ENCODE results near the gene NBPF11.
"Not testable (repeated sequence)": the region's sequence is repeated elsewhere in the genome, so short reads cannot be mapped to it uniquely, and the experiment has no call there.

NBPF11 gene, protein sequence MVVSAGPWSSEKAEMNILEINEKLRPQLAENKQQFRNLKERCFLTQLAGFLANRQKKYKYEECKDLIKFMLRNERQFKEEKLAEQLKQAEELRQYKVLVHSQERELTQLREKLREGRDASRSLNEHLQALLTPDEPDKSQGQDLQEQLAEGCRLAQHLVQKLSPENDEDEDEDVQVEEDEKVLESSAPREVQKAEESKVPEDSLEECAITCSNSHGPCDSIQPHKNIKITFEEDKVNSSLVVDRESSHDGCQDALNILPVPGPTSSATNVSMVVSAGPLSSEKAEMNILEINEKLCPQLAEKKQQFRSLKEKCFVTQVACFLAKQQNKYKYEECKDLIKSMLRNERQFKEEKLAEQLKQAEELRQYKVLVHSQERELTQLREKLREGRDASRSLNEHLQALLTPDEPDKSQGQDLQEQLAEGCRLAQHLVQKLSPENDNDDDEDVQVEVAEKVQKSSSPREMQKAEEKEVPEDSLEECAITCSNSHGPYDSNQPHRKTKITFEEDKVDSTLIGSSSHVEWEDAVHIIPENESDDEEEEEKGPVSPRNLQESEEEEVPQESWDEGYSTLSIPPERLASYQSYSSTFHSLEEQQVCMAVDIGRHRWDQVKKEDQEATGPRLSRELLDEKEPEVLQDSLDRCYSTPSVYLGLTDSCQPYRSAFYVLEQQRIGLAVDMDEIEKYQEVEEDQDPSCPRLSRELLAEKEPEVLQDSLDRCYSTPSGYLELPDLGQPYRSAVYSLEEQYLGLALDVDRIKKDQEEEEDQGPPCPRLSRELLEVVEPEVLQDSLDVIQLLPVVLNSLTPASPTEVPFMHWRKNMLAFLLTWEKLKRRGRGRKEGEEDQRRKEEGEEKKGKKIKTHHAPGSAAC

DNA sequence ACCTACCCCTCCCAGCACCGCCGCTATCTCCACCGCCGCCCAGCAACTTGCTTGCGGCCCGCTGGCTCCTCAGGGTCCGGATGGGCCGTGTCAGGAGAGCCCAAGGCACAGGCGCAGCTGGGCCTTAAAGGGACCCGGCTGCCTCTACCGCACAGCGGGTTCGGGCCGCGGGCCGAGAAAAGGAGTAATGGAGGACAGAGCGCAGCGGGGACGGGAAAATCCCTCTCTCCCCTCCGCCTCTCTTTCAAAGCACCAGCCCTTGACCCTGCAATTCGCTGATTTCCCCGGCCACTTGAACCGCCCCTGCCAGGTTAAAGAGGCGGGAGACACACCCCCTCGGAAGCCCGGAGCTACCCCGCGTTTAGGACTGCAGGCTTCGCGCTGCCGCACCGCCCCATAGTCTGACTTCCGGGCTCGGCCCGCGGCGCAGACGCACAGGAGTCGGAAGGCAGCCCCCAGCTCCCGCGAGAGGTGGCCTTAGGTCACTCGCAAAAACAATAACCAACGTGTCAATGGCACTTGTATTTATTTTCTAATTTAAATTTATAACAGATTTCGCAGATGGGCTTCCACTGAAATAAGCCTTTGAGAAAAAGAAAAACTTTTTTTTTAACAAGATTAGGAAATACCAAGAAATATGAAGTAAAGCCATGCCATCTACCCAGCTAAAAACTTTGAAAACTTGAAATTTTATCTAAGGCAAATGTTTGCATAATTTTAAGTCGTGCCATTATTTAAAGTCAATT lies at the start of gene NBPF11:
TSS of gene NBPF11 (minus strand) at position 371 of the 746 bp plus-strand sequence. CDS start 25,278 bp downstream, outside the sequence.
- peak; percentile 64 to 96 (median 78) for DNase-seq
- intact Hi-C loops (cut with DNase I), result not testable (repeated sequence)

DNA sequence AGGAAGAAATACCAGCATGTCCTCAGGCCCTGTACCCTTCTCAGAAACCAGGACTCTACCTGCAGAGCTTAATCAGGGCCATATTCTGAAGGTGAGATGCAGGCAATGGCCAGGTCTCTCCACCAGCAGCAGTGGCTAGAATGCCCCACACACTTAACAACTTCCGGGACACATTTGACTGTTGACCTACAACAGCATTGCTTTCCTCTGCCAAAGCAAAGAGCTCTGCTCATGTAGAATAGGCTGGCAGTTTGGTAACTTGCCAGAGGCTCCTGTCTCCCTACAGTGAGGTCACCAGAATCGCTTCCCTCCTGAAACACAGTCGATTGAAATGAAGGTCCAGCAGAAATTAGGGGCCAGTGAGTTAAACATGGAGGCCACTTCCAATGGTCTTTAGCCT lies 45.3 kb upstream of the NBPF11 start:
- intact Hi-C loops (cut with DNase I); DNase-seq: not testable (repeated sequence)

DNA sequence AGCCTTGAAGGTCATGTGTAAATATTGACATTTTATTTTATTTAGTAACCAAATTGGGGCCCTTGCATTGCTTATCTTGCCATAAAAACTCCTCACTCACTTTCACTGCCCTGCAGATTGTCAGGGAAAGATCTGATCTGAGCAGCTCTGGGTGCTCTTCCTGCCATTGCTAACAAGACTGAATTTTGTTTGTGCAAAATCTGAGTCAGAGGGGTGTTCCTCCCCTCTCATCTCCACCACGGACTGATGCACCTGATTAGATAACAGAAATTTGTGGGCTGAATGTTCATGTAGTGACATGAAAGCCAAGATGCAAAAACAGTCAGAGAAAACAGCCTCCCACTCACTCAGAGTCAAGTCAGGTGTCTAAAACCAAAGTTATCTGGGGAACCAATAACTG lies 44.9 kb upstream of the NBPF11 start:
- DNase-seq; intact Hi-C loops (cut with DNase I): not testable (repeated sequence)

DNA sequence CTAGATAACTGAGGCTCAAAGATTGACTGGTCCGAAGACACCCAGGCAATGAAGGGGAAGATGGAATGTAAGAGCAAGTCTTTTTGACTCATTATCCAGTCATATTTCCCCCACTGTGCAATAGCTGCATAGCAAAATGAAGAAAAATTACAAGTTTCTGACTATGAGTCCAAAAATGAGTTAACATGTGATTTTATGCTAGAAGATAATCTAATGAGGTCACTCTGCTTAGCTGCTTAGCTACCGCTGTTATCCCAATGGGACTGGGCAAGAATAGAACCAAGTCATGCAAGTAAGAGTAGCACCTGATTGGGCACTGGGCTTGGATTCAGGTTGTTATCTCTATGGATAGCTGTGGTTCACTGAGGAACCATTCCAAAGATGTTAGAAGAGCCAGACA lies 43.0 kb upstream of the NBPF11 start:
- DNase-seq; intact Hi-C loops (cut with DNase I): not testable (repeated sequence)

DNA sequence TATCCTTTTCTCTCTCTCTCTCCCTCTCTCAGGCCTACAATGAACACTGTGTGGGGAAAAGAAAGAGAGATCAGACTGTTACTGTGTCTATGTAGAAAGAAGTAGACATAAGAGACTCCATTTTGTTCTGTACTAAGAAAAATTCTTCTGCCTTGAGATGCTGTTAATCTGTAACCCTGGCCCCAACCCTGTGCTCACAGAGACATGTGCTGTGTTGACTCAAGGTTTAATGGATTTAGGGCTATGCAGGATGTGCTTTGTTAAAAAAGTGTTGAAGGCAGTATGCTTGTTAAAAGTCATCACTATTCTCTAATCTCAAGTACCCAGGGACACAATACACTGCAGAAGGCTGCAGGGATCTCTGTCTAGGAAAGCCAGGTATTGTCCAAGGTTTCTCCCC lies 36.7 kb upstream of the NBPF11 start:
- DNase-seq; intact Hi-C loops (cut with DNase I): not testable (repeated sequence)

DNA sequence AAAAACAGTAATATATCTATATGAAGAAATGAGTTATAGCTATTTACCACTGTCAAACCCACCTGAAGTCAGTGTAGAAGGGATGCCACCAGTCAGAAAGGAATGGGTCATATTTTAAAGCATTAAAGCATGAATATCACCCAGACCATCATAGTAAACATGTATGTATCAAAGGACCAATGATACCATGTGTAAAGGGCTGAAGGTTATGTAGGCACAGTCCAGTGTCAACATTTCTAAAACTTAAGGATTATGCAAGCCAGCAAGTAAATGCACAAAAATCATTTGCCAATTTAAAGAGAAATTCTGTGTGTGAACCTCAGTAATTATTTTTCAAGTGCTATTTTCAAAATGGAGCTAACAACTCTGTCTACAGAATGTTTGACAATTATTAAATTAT lies 26.6 kb upstream of the NBPF11 start:
- intact Hi-C loops (cut with DNase I); DNase-seq: not testable (repeated sequence)

DNA sequence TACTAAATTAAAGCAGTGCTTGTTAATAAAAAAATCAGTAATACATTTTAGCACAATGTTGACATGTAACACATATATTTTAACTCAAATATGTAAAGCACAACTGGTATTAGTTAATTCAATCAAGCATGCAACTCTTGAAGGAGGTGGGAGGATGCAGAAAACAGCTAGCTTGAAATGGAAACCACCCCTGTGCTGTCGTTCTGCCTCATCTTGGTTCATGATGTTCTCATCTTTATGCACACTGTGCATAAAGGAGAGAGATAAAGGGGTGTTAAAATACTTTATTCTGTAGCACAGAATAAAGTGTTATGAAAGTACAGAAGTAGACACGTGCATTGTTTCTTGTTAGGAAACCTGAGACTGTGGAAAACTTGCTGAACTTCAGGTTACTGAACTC lies 23.3 kb upstream of the NBPF11 start:
- intact Hi-C loops (cut with DNase I), result not testable (repeated sequence)
- peak in 2 of 10 donors; percentile 14 to 24 for DNase-seq

DNA sequence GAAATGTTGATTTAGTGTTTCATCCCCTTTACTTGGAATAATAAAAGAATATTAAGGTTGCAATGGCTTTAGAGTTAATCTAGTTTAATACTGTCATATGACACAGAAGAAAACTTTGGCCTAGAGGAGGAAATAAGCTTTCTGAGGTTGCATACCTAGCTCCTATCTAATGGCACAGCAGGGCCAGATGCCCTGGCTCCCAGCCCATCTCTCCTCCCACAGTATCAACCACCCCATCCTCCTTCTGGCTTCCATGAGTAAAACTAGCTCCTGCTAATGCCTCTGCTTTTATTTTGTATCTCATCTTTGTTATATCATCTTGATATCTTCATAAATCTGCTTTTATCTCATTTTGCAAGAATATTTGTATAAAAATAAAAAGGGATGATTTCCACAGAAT lies 19.9 kb upstream of the NBPF11 start:
- intact Hi-C loops (cut with DNase I), result not testable (repeated sequence)
- peak in 1 of 10 donors; percentile 15 for DNase-seq

DNA sequence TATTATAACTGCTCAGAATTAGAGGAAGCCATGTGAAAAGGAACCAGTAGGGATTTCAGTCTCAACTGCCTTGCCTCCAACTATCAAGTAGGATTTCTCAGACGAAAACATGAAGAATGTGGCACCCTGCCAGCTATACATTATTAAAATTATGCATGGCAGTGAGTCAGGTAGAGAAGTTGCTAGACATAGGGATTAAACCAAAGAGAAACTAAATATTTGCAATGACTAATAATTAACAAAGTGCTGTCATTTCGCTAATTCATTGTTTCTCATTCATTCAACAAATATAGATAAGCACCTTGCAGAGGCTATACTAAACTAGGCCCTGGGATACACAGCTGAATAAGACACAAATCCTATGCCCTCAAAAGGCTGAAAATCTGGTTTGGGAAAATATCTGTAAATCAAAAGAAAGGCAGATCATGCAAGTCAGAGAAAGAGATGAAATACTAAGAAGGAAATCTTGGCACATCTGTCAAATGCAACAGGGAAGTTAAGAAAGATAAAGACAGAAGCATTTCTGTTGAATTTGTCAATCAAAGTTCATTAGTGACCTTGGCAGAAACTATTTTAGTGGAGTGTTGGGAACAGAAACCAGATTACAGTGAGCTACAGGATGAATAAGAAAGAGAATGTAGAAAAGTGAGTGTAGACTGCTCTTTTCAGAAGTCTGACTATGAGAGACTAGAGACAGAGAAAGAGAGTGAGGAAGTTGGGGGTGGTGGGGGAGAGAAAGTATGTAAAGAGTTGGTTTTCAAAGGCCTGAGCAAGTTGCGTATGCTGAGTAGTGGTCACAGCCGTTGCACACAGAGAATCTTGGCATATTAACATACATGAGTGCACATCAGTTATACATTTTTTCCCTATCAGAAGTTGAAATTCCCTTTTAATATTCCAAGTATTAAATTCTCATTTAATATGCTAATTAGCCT lies 14.7 kb upstream of the NBPF11 start:
- no peak for DNase-seq
- intact Hi-C loops (cut with DNase I), result no loop called here

DNA sequence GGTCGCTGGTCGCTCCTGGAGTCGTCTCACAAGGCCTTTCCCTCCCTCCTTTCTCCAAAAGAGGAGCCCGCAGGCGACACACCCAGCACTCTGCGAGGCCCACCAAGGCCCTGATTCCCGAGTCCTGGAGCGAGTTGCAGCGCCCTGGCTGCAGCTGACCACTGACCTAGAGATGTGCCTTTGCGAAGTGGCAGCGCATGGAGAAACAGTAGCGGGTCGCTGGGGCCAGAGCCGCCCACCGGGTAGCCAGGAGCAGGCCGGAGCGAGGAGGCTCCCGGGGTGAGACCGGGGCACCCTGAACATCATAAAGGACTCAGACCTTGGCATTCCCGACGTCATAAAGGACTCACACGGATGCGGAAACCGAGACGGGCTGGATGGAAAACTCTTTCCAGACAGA lies 10.3 kb upstream of the NBPF11 start:
- peak in 2 of 10 donors; percentile 32 to 35 for DNase-seq
- intact Hi-C loops (cut with DNase I), result no loop called here

DNA sequence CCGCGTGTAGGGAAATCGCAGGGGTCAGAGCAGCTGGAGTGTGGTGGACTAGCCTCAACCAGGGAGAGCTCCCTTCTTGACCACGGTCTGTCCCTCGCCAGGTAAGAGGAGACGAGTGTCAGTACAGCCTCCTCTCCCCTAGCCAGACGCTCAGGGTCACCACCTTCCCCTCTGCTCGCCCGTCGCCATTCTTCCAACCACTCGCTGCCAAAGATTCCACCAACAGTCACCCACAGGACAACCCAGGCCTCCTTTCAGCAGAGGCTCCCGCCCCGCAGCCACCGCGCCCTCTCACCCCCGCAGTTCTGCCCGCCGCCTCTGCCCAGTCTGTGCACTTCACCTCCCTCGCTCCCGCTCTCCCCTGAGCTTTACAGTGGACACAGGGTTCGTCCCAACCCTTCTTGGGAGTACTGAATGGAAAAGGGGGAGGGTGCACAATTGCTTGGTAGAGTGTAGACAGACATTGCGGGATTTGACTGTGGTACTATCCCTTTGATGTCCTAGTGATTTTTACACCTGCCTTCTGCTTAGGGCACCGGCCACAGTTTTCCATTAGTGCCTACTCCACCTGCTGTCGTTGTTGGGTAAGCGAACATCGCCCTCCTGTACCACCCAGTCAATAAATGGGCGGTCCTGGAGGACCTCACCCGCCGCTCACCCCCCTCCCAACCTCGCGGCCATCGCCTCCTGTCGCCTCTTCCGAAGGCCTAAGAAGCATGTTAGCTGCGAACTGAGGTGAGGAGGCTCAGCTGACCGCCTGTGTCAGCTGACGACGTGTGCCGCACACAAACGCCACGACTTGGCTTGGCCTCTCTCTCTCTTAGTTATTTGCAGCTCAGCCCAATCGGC lies 9.2 kb upstream of the NBPF11 start:
- DNase-seq, result peak in 1 of 10 donors; percentile 63
- intact Hi-C loops (cut with DNase I), result no loop called here

DNA sequence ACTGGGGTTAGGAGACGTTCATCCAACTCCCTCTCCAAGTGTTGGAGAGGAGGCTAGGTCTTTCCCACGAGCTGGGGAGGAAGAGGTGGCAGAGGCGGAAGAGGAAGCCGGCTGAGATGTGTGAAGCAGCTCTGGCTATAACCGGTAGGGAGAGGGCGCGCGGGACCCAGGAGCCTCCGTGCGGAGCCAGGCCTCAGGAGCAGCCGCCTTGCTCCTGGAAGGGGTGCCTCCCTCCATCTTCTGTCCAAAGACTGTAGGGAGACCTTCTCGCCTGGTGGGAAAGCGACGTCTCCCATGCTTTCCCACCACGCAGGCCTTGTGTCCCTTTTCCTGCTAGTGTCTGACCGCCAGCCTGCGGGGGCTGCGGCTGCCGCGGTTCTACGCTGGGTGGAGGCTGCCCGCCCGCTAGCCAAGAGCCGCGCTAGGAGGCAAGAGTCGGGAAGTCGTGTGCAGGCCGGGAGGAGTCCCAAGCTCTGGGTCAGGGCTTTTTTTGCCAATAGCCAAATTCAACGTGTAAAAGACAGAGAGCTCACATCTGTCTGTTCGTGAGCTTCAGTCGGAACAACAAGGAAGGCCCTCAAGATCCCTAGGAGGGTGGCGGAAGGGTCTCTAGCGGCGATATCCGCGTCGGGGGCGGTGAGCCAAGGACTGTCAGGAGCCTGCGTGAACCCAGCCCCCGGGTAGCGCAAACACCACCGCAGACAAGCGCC lies 8.4 kb upstream of the NBPF11 start:
- peak in 3 of 10 donors; percentile 58 to 86 (median 82) for DNase-seq
- intact Hi-C loops (cut with DNase I), result no loop called here

DNA sequence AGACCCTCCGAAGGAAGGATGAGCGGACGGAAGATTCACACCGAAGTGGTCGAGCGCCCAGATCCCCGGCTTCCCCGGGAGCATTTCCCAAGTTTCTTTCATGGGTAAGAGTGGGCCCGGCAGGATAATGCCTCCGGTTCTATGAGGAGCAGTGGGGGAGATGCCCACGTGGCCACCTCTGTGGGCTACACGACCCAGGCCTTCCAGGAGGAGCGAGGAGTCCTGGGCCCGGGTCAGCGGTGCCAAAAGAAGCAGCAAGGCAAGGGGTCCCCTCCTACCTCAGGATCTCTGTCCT lies 7.9 kb upstream of the NBPF11 start:
- DNase-seq, result peak in 2 of 10 donors; percentile 31 to 45
- intact Hi-C loops (cut with DNase I), result no loop called here

DNA sequence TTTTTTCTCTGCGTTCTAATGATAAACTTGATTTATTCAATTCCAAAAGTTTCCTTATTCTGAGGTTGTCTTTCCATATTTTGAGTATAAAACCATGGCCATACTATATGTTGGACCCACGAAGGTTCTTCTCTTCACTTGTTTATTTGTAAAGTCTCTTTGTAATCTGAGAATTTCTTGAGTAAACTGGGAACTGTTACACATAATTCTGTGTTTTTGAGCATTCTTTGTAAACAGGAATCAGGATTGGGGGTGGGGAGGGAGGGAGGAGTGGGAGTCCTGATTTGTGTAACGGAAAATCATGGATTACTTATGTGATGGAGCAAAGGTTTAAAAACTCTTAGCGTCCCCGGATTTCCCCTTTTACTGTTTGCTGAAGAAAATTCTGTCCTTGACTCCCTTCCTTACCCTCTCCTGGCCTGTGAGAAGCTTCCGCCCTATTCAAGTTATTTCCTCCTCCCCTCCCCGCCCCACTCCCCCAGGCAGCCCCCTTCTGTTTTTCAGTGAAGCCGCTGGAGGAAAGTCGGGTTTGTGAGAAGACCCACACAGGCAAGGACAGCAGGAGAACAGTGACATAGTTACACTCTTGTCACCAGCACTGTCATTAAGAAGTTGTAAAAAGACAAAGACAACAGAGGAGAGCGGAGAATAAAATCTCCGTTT lies 6.4 kb upstream of the NBPF11 start:
- intact Hi-C loops (cut with DNase I), result no loop called here

DNA sequence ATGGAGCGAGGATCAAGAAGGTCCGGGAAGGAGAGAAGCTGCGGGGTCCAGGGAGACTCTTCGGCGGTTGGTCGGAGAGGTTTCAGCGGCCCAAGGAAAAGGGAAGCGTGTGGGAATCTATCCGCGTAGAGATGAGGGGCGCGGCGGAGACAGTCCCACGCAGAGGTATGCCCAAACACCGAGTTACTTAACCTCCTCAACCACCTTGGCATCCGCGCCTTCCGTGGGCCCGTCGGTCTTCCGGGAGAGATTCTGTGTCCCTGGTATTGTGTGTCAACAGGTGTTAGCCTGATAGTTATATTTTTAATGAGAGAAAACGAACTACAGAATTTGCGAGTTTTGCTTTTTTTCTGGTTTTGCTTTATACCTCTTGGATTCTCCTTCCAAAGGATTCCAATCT lies 5.7 kb upstream of the NBPF11 start:
- DNase-seq; intact Hi-C loops (cut with DNase I): not testable (repeated sequence)

More for the DNA sequence above, 6.4 kb upstream of the NBPF11 start:
- DNase-seq, result no peak

DNA sequence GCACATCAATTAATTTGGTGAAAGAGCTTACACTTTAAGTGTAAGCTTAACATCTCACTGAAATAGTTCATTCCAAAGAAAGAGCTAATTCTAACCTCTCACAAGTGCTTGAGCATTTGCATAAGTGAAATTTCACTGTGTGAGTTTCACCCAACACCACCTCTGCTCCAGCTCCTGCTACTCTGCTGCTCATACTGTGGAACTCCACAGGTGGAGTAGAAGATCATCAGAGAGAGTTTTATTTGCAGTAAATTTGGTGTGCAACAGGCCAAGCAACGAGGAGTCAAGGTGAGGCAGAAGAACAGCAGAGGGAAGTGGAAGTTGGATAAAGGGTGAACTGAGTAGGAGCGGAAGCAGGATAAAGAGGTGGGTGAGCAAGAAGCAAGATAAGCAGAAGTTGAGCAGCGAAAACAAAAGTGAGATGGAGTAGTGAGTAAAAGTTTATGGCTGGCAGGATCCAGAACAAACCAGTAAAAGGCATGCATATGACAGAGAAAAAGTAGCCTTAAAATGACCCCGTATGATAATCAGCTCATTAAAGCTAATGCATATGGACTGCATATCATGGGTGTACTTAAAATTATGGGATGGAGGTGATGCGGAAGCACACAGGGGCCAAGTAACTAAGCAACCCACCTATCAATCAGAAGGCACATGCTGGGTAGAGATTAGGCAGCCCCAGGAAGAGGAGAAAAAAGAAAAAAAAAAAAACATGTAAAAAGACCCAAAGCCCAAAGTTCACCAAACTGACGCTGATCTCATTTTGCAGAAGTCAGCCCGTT lies 3.6 kb upstream of the NBPF11 start:
- intact Hi-C loops (cut with DNase I), result not testable (repeated sequence)
- peak in 1 of 10 donors; percentile 12 for DNase-seq

DNA sequence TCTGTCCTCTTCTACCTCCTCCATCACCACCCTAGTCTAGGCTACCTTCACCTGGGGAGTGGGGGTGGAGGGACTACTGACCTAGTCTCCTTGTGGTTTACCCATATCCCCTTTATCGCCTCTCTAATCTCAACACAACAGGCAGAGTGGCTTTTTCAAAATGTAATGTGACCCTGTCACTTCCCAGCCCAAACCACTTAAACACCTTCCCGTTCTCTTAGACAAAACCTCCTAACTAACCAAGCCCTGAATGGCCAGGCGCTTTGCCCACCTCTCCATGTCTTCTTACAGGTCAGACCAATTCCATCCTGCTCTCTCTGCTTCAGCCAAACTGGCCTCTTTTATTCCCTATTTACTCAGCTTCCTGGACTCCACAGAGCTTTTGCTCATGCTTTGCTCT lies 714 bp upstream of the NBPF11 start:
- DNase-seq; intact Hi-C loops (cut with DNase I): not testable (repeated sequence)

All from posterior cingulate gyrus (tissue), 11 donors.